Activated T-cell treated with anti-CD3 and anti-CD28 coated beads for 24 hours (primary cell): ENCODE results near the gene TEP1.
"Not testable (repeated sequence)": the region's sequence is repeated elsewhere in the genome, so short reads cannot be mapped to it uniquely, and the experiment has no call there.

Experiments used
- DNase-seq: peaks from one replicate; pipeline ENCODE4 v3.0.0-alpha.2; 2020; ENCODE audit warnings: low read depth

TEP1 gene

GRCh38 chr14:20386276-20386855 lies 26.9 kb downstream of the TEP1 start:
- DNase-seq, result no peak

GRCh38 chr14:20384886-20385285 lies 28.4 kb downstream of the TEP1 start:
- no peak for DNase-seq

GRCh38 chr14:20384321-20384720 lies 29.0 kb downstream of the TEP1 start:
- DNase-seq, result no peak

- no peak for DNase-seq
Observed at GRCh38 chr14:20383636-20384035, 29.7 kb downstream of the TEP1 start.

- no peak for DNase-seq
Observed at GRCh38 chr14:20383032-20383431, 30.3 kb downstream of the TEP1 start.

- DNase-seq, result no peak
Observed at GRCh38 chr14:20382526-20382925, 30.8 kb downstream of the TEP1 start.

- no peak for DNase-seq
Observed at GRCh38 chr14:20381341-20381740, 32.0 kb downstream of the TEP1 start.

- no peak for DNase-seq
Observed at GRCh38 chr14:20380681-20381080, 32.6 kb downstream of the TEP1 start.

- DNase-seq, result no peak
Observed at GRCh38 chr14:20379743-20380142, 33.6 kb downstream of the TEP1 start.

GRCh38 chr14:20377171-20377570 lies 36.1 kb downstream of the TEP1 start:
- no peak for DNase-seq

- no peak for DNase-seq
Observed at GRCh38 chr14:20376071-20376588, 37.2 kb downstream of the TEP1 start.

GRCh38 chr14:20375471-20375870 lies 37.8 kb downstream of the TEP1 start:
- no peak for DNase-seq

GRCh38 chr14:20372796-20373195 lies 40.5 kb downstream of the TEP1 start:
- no peak for DNase-seq

GRCh38 chr14:20365928-20366327 lies 47.4 kb downstream of the TEP1 start:
- DNase-seq, result no peak

- not testable (repeated sequence) for DNase-seq
Observed at GRCh38 chr14:20358474-20358873, 54.8 kb downstream of the TEP1 start.

- DNase-seq, result no peak
Observed at GRCh38 chr14:20356422-20356821, 56.9 kb downstream of the TEP1 start.

GRCh38 chr14:20350860-20351259 lies 62.4 kb downstream of the TEP1 start:
- DNase-seq, result no peak

GRCh38 chr14:20350282-20350681 lies 63.0 kb downstream of the TEP1 start:
- no peak for DNase-seq

GRCh38 chr14:20347747-20348146 lies 65.6 kb downstream of the TEP1 start:
- DNase-seq, result no peak

- DNase-seq, result no peak
Observed at GRCh38 chr14:20346713-20347112, 66.6 kb downstream of the TEP1 start.

- no peak for DNase-seq
Observed at GRCh38 chr14:20345366-20345765, 67.9 kb downstream of the TEP1 start.

GRCh38 chr14:20343862-20344220 lies 69.5 kb downstream of the TEP1 start:
- no peak for DNase-seq

- peak; percentile 92 for DNase-seq
Observed at GRCh38 chr14:20343092-20343861, 70.0 kb downstream of the TEP1 start, which contains the start of gene PARP2. Gene PARP2, plus strand, starts transcription at chr14:20343635. Its CDS starts 7 bp downstream, at chr14:20343642.

- no peak for DNase-seq
Observed at GRCh38 chr14:20341646-20342045, 71.7 kb downstream of the TEP1 start.
